Sigmoid colon (tissue), 7 donors: Measurements from ENCODE around the gene B3GAT2. TPM values are rescaled to one million over a fixed set of nuclear protein-coding genes. Genes with fewer than 3 reads are reported as not detected.

Source experiments
- DNase-seq: peaks from one replicate; pipeline ENCODE4 v3.0.0-alpha.2; 2019
- H3K27ac ChIP-seq, 4 donors: fragments of 200-600 bp; sonication (generic); one replicate each; pipeline ENCODE4 v1.5.1; 2016 to 2019; ENCODE audit warnings: mild to moderate bottlenecking in 1 of 4
- H3K27me3 ChIP-seq, 3 donors: fragments of 200-600 bp; sonication (generic); one replicate each; pipeline ENCODE4 v1.5.1; 2019; ENCODE audit warnings: mild to moderate bottlenecking in 1 of 3
- H3K36me3 ChIP-seq, 4 donors: fragments of 200-600 bp; sonication (generic); one replicate each; pipeline ENCODE4 v1.5.1; 2016 to 2019
- H3K4me1 ChIP-seq, 4 donors: fragments of 200-600 bp; sonication (generic); one replicate each; pipeline ENCODE4 v1.5.1; 2017 to 2019
- H3K4me3 ChIP-seq, 4 donors: fragments of 200-600 bp; sonication (generic); one replicate each; pipeline ENCODE4 v1.5.1; 2017 to 2019; ENCODE audit warnings: mild to moderate bottlenecking in 2 of 4, moderate library complexity in 1 of 4
- H3K9me3 ChIP-seq, 4 donors: fragments of 200-600 bp in 3 of 4; sonication (generic) in 3 of 4; one replicate each; pipeline versions ENCODE4 v1.5.1 to v1.6.1; 2013 to 2019
- CTCF ChIP-seq, 4 experiments: fragments of 450-650 bp in 3 of 4; fragments of 200-600 bp in 1 of 4; IDR thresholded peaks; one replicate each; pipeline ENCODE4 v1.5.1; 2016 to 2019; ENCODE audit warnings: antibody characterized with exemption in 4 of 4, mild to moderate bottlenecking in 3 of 4, moderate library complexity in 2 of 4
- EP300 ChIP-seq, 4 donors: sonication (generic); formaldehyde crosslinking; IDR thresholded peaks; one replicate each; pipeline ENCODE4 v1.6.1; 2017; ENCODE audit warnings: antibody characterized with exemption in 4 of 4
- POLR2A ChIP-seq, 2 donors: fragments of 450-650 bp; IDR thresholded peaks; one replicate each; pipeline ENCODE4 v1.6.1; 2016; ENCODE audit warnings: antibody characterized with exemption in 2 of 2, mild to moderate bottlenecking in 2 of 2, moderate library complexity in 2 of 2
- POLR2AphosphoS5 ChIP-seq, 4 donors: sonication (generic); formaldehyde crosslinking; IDR thresholded peaks; one replicate each; pipeline ENCODE4 v1.6.1; 2017; ENCODE audit warnings: antibody characterized with exemption in 4 of 4
- WGBS, 2 donors: extraction: QIAGEN DNeasy Blood & Tissue Kit; methylation state at CpG; one replicate each; pipeline ENCODE4 v1.1.7; 2013; 5-methylcytosine and 5-hydroxymethylcytosine counted together
- intact Hi-C: fragments of 100-400 bp; cut with DNase I; formaldehyde crosslinking; loops from one replicate; pipeline ENCODE4 v1.15.1; 2023
- polyA plus RNA-seq, 3 donors: library from polyadenylated mRNA; stranded (reverse); fragments of 200-250 nt; gene quantifications; one replicate each; pipeline ENCODE4 v1.2.3, GENCODE V29; 2013
- total RNA-seq, 4 donors: library from RNA; depleted of rRNA; stranded (reverse); fragments of >200 nt; gene quantifications; one replicate each; pipeline ENCODE4 v1.1.0, GENCODE V29; 2016
- donor health status: healthy with polysubstance abuse.
- donor health status: Bipolar disorder and iron deficiency.
- donor health status: healthy.

The B3GAT2 gene, protein sequence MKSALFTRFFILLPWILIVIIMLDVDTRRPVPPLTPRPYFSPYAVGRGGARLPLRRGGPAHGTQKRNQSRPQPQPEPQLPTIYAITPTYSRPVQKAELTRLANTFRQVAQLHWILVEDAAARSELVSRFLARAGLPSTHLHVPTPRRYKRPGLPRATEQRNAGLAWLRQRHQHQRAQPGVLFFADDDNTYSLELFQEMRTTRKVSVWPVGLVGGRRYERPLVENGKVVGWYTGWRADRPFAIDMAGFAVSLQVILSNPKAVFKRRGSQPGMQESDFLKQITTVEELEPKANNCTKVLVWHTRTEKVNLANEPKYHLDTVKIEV
- total RNA-seq: under 1 TPM in 1 of 4 donors, not detected in 3; 0.28 TPM
- under 1 TPM; under 0.01 to 0.23 (median 0.12) TPM for polyA plus RNA-seq

GRCh38 chr6:70956451-70957283 is at the start of gene B3GAT2:
TSS of gene B3GAT2 (minus strand) at chr6:70957060. CDS start at chr6:70956429, 631 bp downstream.
- Histone ChIP-seq H3K4me3 (peak within 1 kb of the TSS; percentile 30 to 58 (median 46)), H3K27me3 (peaks cover 10 to 46% (median 19%) of the 10 kb centered on the region in 3 donors), H3K9me3 (no peaks in the 10 kb centered on the region), H3K27ac (no peak within 1 kb of the TSS), H3K4me1 (peaks cover 0 to 25% (median 23%) of the 10 kb centered on the region in 4 donors), H3K36me3 (no peaks in the 10 kb centered on the region)
- TF ChIP-seq EP300 (IDR thresholded peaks at IDR 0.05) (no peak), POLR2AphosphoS5 (IDR thresholded peaks at IDR 0.05) (no peak), POLR2A (IDR thresholded peaks at IDR 0.05) (no peak), CTCF (IDR thresholded peaks at IDR 0.05) (no peak)
- peak; percentile 61 for DNase-seq
- intact Hi-C loops: loop anchor here (5.0 to 10.0 kb wide), 2 partner anchors 252 to 396 kb away; no protein-coding TSS in a partner anchor
- 1 to 2% methylated on average over 83 of the region's 83 CpGs for WGBS, 2 donors

DNA sequence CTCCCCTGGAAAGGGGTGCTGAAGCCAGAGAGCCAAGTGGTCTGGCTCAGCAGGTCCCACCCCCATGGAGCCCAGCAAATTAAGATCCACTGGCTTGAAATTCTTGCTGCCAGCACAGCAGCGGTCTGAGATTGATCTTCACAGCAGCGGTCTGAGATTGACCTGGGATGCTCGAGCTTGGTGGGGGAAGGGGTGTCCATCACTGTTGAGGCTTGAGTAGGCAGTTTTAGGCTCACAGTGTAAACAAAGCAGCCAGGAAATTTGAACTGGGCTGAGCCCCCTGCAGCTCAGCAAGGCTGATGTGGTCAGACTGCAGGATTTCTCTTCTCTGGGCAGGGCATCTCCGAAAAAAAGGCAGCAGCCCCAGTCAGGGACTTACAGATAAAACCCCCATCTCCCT is 41.3 kb upstream of the B3GAT2 start:
- Histone ChIP-seq H3K4me1 (no peaks in the 10 kb centered on the region), H3K27me3 (no peaks in the 10 kb centered on the region), H3K27ac (no peak overlapping the region), H3K36me3 (no peaks in the 10 kb centered on the region), H3K4me3 (no peak overlapping the region), H3K9me3 (no peaks in the 10 kb centered on the region)
- TF ChIP-seq POLR2AphosphoS5 (IDR thresholded peaks at IDR 0.05) (no peak), POLR2A (IDR thresholded peaks at IDR 0.05) (no peak), CTCF (IDR thresholded peaks at IDR 0.05) (no peak), EP300 (IDR thresholded peaks at IDR 0.05) (no peak)
- intact Hi-C loops: no loop called here
- DNase-seq: no peak
- WGBS, 2 donors: 48% methylated on average over 4 of the region's 4 CpGs

DNA sequence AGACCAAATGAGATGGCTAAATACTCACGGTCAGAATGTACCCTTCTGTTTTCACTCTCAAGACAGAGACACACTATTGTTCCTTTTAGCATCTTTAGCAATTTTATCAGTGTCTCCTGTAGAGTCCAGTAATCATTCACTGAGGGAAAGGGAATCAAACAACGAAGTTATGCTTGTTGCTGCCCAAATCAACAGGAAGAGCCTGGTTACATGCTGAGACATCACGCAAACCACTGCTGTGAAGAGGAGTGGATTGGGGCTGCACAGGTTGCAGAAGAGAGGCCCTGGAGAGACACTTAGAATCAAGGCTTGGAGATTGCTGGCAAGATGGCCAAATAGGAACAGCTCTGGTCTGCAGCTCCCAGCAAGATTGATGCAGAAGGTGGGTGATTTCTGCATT is 40.5 kb upstream of the B3GAT2 start:
- TF ChIP-seq POLR2A (IDR thresholded peaks at IDR 0.05): no peak
- no peak for TF ChIP-seq POLR2AphosphoS5 (IDR thresholded peaks at IDR 0.05)
- no peak for TF ChIP-seq CTCF (IDR thresholded peaks at IDR 0.05)
- TF ChIP-seq EP300 (IDR thresholded peaks at IDR 0.05): no peak
- WGBS, 2 donors: 72 to 83% methylated on average over 3 of the region's 3 CpGs

GRCh38 chr6:70996106-70996505 is 39.2 kb upstream of the B3GAT2 start:
- Histone ChIP-seq H3K9me3 (no peaks in the 10 kb centered on the region), H3K4me1 (no peaks in the 10 kb centered on the region), H3K27me3 (no peaks in the 10 kb centered on the region), H3K4me3 (no peak overlapping the region), H3K27ac (no peak overlapping the region), H3K36me3 (no peaks in the 10 kb centered on the region)
- 73 to 83% methylated on average over 1 of the region's 1 CpG for WGBS, 2 donors
- intact Hi-C loops: no loop called here
- TF ChIP-seq POLR2AphosphoS5 (IDR thresholded peaks at IDR 0.05) (no peak), EP300 (IDR thresholded peaks at IDR 0.05) (no peak), POLR2A (IDR thresholded peaks at IDR 0.05) (no peak), CTCF (IDR thresholded peaks at IDR 0.05) (no peak)
- no peak for DNase-seq

More for the DNA sequence above, 40.5 kb upstream of the B3GAT2 start:
- Histone ChIP-seq H3K27ac (no peak overlapping the region), H3K4me1 (no peaks in the 10 kb centered on the region), H3K4me3 (no peak overlapping the region), H3K27me3 (no peaks in the 10 kb centered on the region), H3K36me3 (no peaks in the 10 kb centered on the region), H3K9me3 (no peaks in the 10 kb centered on the region)
- DNase-seq: no peak
- intact Hi-C loops: no loop called here
